AG04450 (cell line): ENCODE results near the gene PRR20G. TPM values are rescaled to one million over a fixed set of nuclear protein-coding genes. Genes with fewer than 3 reads are reported as not detected.

Experiments used
- CTCF ChIA-PET: fragments of 300-600, 350-600 bp; formaldehyde crosslinking; extraction: SDS; loops from one replicate; lab custom pipeline; 2022; ENCODE audit warnings: antibody characterized with exemption, inconsistent platforms; lab: Charles Lee
- POLR2A ChIA-PET: fragments of 350-600 bp; formaldehyde crosslinking; extraction: SDS; loops from one replicate; lab custom pipeline; 2021; ENCODE audit warnings: antibody characterized with exemption, inconsistent platforms; lab: Yijun Ruan, JAX
- DNase-seq: peaks from one replicate; pipeline ENCODE4 v3.0.0-alpha.2; 2011; ENCODE audit warnings: low read depth, low spot score
- H3K27ac ChIP-seq: one replicate; pipeline ENCODE4 v1.5.1; 2012; ENCODE audit warnings: low read depth, low read length, control low read depth
- H3K27me3 ChIP-seq: one replicate; pipeline ENCODE4 v1.6.0; 2012; ENCODE audit warnings: low read length; ENCODE audit not compliant: control insufficient read depth, insufficient read depth
- H3K4me3 ChIP-seq: 2 replicates; pipeline ENCODE4 v1.5.1; 2011; ENCODE audit warnings: mild to moderate bottlenecking, low read depth, low read length, control low read depth
- H3K9me3 ChIP-seq: 2 replicates; pipeline ENCODE4 v1.5.1; 2012; ENCODE audit warnings: low read length; ENCODE audit not compliant: control insufficient read depth, insufficient read depth
- CTCF ChIP-seq: IDR thresholded peaks from 2 replicates; pipeline ENCODE4 v1.5.1; 2011; ENCODE audit warnings: low read depth, low read length, control low read depth, inconsistent platforms
- polyA plus RNA-seq: library from polyadenylated mRNA; depleted of rRNA; stranded (reverse); fragments of >200 nt; gene quantifications from 2 replicates; pipeline ENCODE4 v1.2.3, GENCODE V29; 2011

PRR20G gene
- polyA plus RNA-seq, 1 experiment, result not detected

- POLR2A ChIA-PET, result no interaction called here
- CTCF ChIA-PET, result no interaction called here
- peaks cover 18% of the 10 kb centered on the region; the same call in 1 of the 2 replicates for H3K9me3 ChIP-seq
Measured at GRCh38 chr3:127291114-127291513, 3.3 kb upstream of the PRR20G start.

GRCh38 chr3:127289706-127290575 lies 2.1 kb upstream of the PRR20G start:
- TF ChIP-seq CTCF, result no peak
- no peak overlapping the region for H3K27ac ChIP-seq
- no peak for DNase-seq
- POLR2A ChIA-PET, result no interaction called here
- CTCF ChIA-PET, result no interaction called here
- no peaks in the 10 kb centered on the region for H3K27me3 ChIP-seq
- no peak overlapping the region for H3K4me3 ChIP-seq
- peaks cover 18% of the 10 kb centered on the region; the same call in 1 of the 2 replicates for H3K9me3 ChIP-seq

More at GRCh38 chr3:127291114-127291513, 3.3 kb upstream of the PRR20G start:
- Histone ChIP-seq H3K27me3 (no peaks in the 10 kb centered on the region), H3K4me3 (no peak overlapping the region), H3K27ac (no peak overlapping the region)
- no peak for DNase-seq
- no peak for TF ChIP-seq CTCF

GRCh38 chr3:127288921-127289705 lies 1.3 kb upstream of the PRR20G start:
- no peak overlapping the region for H3K4me3 ChIP-seq
- no peak for TF ChIP-seq CTCF
- H3K27me3 ChIP-seq, result no peaks in the 10 kb centered on the region
- H3K27ac ChIP-seq, result no peak overlapping the region
- no peak for DNase-seq
- peaks cover 18% of the 10 kb centered on the region; the same call in 1 of the 2 replicates for H3K9me3 ChIP-seq
- CTCF ChIA-PET, result interaction anchor here (0.5 kb wide), 1 partner anchor 24 kb away, joined by 5 read pairs; no protein-coding TSS in a partner anchor
- POLR2A ChIA-PET, result no interaction called here

- CTCF ChIA-PET, result no interaction called here
- POLR2A ChIA-PET, result no interaction called here
Measured at GRCh38 chr3:127288343-127288742, 497 bp upstream of the PRR20G start.

More at GRCh38 chr3:127288343-127288742, 497 bp upstream of the PRR20G start:
- TF ChIP-seq CTCF, result no peak
- Histone ChIP-seq H3K4me3 (no peak overlapping the region), H3K27me3 (no peaks in the 10 kb centered on the region), H3K9me3 (peaks cover 18% of the 10 kb centered on the region; the same call in 1 of the 2 replicates), H3K27ac (no peak overlapping the region)
- no peak for DNase-seq
